ENCODE results near the gene MGMT. TPM values are rescaled to one million over a fixed set of nuclear protein-coding genes. Genes with fewer than 3 reads are reported as not detected.

The MGMT gene
- total and polyA plus RNA-seq, 2 donors from 2014 or later: 25.9 to 70.0 TPM

DNA sequence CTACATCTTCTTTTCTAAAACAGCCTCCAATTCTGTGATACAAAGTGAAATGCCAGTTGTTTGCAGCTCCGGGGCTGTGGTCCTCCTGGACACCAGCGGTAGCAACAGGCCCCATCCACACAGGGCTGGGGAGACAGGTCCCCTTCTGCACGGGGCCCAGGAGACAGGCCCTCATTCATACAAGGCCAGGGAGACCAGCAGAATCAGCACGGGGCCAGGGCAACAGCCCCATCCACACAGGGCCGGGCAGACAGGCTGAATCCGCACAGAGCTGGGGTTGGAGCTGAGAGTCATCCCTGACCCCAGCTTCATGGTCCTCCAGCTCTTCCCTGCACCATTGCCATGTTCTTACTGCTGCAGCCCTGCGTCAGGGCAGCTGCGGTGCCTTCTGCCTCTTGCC, 238.6 kb downstream of the MGMT start:
- no peaks in the 10 kb centered on the region for H3K27me3 ChIP-seq (ENCODE audit: control insufficient read depth, insufficient read depth, low read length)
- no peaks in the 10 kb centered on the region for H3K9me3 ChIP-seq (ENCODE audit: control insufficient read depth in 2 of 3, insufficient read depth in 1 of 3, low read length in 3 of 3)
- FAIRE-seq (no peak), DNase-seq (no peak)
- no peaks in the 10 kb centered on the region for H3K4me1 ChIP-seq (ENCODE audit: control insufficient read depth in 2 of 3, insufficient read depth in 2 of 3, low read depth in 1 of 3, low read length in 3 of 3)
- H3K9ac ChIP-seq (ENCODE audit: low read length in 3 of 3): no peak overlapping the region
- no peak overlapping the region for H3K4me3 ChIP-seq (ENCODE audit: low read length in 3 of 3)
- no peak overlapping the region for H3K27ac ChIP-seq (ENCODE audit: low read depth in 2 of 2, low read length in 2 of 2)
- intact Hi-C loops (cut with DNase I): no loop called here
- TF ChIP-seq, protein P1, sequence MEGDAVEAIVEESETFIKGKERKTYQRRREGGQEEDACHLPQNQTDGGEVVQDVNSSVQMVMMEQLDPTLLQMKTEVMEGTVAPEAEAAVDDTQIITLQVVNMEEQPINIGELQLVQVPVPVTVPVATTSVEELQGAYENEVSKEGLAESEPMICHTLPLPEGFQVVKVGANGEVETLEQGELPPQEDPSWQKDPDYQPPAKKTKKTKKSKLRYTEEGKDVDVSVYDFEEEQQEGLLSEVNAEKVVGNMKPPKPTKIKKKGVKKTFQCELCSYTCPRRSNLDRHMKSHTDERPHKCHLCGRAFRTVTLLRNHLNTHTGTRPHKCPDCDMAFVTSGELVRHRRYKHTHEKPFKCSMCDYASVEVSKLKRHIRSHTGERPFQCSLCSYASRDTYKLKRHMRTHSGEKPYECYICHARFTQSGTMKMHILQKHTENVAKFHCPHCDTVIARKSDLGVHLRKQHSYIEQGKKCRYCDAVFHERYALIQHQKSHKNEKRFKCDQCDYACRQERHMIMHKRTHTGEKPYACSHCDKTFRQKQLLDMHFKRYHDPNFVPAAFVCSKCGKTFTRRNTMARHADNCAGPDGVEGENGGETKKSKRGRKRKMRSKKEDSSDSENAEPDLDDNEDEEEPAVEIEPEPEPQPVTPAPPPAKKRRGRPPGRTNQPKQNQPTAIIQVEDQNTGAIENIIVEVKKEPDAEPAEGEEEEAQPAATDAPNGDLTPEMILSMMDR (IDR thresholded peaks at IDR 0.05; ENCODE audit: borderline replicate concordance, extremely low read depth, insufficient read depth): no peak
- H3K36me3 ChIP-seq (ENCODE audit: control insufficient read depth in 2 of 3, insufficient read depth in 3 of 3, low read length in 3 of 3): peaks cover 0 to 10% (median 4%) of the 10 kb centered on the region in 3 donors

DNA sequence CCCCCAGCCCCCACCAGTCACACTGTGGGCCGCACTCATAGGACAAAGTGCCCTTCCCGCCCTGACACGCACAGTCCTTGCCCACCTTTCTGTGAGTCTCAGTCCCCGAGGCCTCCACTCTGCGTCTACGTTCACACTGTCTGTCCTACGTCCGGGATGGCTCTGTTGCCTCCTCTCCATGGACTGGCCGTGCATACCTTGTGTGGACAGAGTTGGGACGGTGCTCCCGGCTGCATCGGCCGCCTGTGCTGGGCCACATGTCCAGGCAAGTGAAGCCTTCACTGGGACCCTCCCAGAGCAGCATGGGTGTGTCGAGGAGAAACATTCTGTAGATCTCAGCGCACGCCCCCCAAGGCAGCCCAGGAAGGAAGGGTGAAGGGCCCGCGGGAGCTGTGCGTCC, 239.0 kb downstream of the MGMT start:
- TF ChIP-seq, protein P1 (IDR thresholded peaks at IDR 0.05; ENCODE audit: borderline replicate concordance, extremely low read depth, insufficient read depth): no peak
- Histone ChIP-seq H3K4me3 (ENCODE audit: low read length in 3 of 3) (no peak overlapping the region), H3K9ac (ENCODE audit: low read length in 3 of 3) (no peak overlapping the region), H3K27me3 (ENCODE audit: control insufficient read depth, insufficient read depth, low read length) (no peaks in the 10 kb centered on the region), H3K4me1 (ENCODE audit: control insufficient read depth in 2 of 3, insufficient read depth in 2 of 3, low read depth in 1 of 3, low read length in 3 of 3) (no peaks in the 10 kb centered on the region), H3K27ac (ENCODE audit: low read depth in 2 of 2, low read length in 2 of 2) (no peak overlapping the region), H3K9me3 (ENCODE audit: control insufficient read depth in 2 of 3, insufficient read depth in 1 of 3, low read length in 3 of 3) (no peaks in the 10 kb centered on the region), H3K36me3 (ENCODE audit: control insufficient read depth in 2 of 3, insufficient read depth in 3 of 3, low read length in 3 of 3) (peaks cover 0 to 10% (median 4%) of the 10 kb centered on the region in 3 donors)
- FAIRE-seq: no peak
- no peak for DNase-seq
- intact Hi-C loops (cut with DNase I): no loop called here

DNA sequence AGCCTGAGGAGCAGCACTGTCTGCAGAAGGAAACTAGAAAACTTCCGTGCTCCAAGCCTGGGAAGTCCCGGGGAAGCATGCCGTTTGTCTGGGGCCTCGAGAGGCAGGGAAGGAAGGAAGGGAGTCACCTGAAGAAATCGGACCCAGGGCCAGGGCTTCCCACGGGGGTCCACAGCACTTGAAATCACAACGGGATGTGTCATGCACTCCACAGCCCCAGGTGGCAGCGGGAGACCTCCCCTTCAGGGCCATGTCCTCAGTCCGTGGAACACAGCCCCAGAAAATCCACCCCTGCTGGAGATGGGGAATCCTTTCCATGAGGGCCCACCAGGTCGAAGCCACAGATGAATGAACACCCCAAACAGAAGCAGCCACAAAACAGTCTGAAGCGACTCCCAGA, 239.5 kb downstream of the MGMT start:
- intact Hi-C loops (cut with DNase I): no loop called here
- TF ChIP-seq, protein P1 (IDR thresholded peaks at IDR 0.05; ENCODE audit: borderline replicate concordance, extremely low read depth, insufficient read depth): no peak
- FAIRE-seq: no peak

More for the DNA sequence above, 239.5 kb downstream of the MGMT start:
- Histone ChIP-seq H3K36me3 (ENCODE audit: control insufficient read depth in 2 of 3, insufficient read depth in 3 of 3, low read length in 3 of 3) (peaks cover 0 to 10% (median 4%) of the 10 kb centered on the region in 3 donors), H3K4me1 (ENCODE audit: control insufficient read depth in 2 of 3, insufficient read depth in 2 of 3, low read depth in 1 of 3, low read length in 3 of 3) (no peaks in the 10 kb centered on the region), H3K27me3 (ENCODE audit: control insufficient read depth, insufficient read depth, low read length) (no peaks in the 10 kb centered on the region), H3K9me3 (ENCODE audit: control insufficient read depth in 2 of 3, insufficient read depth in 1 of 3, low read length in 3 of 3) (no peaks in the 10 kb centered on the region), H3K4me3 (ENCODE audit: low read length in 3 of 3) (no peak overlapping the region), H3K27ac (ENCODE audit: low read depth in 2 of 2, low read length in 2 of 2) (no peak overlapping the region), H3K9ac (ENCODE audit: low read length in 3 of 3) (no peak overlapping the region)
- no peak for DNase-seq
